Body of pancreas (tissue), 4 donors: Measurements from ENCODE around the gene HSF2BP.

Source experiments
- CTCF ChIP-seq, 7 experiments: fragments of 450-650 bp in 4 of 7; fragments of 200-600 bp in 3 of 7; sonication (generic) in 3 of 7; IDR thresholded peaks; one replicate each; pipeline ENCODE4 v1.5.1; 2016 to 2019; ENCODE audit warnings: antibody characterized with exemption in 7 of 7
- POLR2A ChIP-seq, 3 donors: fragments of 450-650 bp; IDR thresholded peaks; one replicate each; pipeline ENCODE4 v1.6.1; 2016; ENCODE audit warnings: antibody characterized with exemption in 3 of 3, mild to moderate bottlenecking in 2 of 3

- TF ChIP-seq CTCF (IDR thresholded peaks at IDR 0.05), result no peak
- TF ChIP-seq POLR2A (IDR thresholded peaks at IDR 0.05), result no peak
Observed at GRCh38 chr21:43599728-43600127, 59.6 kb downstream of the HSF2BP start.
